Measurements from ENCODE around the gene MROH9.

MROH9 gene

DNA sequence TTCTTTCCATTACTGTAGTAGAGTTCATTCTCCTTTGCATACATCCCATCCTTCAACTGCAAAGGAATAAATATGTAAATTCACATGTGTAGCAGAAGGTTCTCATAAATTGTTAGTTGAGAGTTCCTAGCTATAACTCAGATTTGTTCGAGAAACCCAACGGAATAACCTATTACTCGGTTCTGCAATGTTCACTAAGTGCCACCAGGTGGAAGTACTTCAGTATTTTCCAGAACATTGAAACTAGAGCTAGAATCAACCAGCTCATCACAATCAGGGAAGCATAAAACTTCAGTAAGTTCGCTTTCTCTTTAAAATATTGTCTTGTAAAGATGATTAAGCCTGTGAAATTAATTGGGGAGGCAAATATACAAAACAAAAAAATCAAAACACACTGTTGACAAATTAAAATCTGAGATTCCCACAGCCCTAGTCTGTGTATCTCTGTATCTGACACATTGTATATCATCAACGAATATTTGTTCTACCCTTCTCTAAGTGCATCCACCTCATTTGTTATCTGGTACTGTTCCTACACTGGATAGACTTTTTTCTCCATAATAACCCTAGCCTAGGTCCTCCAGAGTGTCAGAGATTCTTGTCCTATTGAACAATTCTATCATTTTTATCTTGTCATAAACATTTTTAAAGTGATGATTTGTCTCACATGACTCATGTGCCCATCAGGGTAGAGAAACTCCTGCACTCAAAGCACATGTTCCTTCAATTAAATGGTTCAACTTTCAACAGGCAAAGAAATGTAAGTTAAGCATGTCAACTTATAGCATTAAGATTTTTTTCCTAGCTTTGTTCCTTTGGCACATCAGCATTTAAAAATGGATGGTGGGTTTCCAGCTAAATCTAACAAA lies 31.9 kb downstream of the MROH9 start:
- no peak for DNase-seq

DNA sequence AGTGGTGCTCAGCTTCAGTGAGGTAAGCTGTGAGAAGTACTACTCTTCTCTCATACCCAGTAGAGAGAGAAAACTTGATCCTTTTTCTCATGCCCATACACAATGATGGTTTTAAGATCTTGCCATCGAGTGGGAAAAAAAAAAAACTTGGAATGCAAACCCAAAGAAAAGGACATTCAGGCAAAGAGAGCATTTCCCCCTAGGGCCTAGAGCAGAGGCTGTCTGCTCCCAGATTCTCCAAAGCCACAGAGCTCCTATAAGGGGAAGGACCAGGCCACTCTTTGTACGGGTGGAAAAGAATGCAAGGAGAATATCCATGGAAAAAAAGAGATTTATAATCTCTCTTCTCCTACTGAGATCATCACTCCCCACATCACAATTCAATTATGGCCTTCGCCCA lies 34.9 kb downstream of the MROH9 start:
- no peak for DNase-seq

DNA sequence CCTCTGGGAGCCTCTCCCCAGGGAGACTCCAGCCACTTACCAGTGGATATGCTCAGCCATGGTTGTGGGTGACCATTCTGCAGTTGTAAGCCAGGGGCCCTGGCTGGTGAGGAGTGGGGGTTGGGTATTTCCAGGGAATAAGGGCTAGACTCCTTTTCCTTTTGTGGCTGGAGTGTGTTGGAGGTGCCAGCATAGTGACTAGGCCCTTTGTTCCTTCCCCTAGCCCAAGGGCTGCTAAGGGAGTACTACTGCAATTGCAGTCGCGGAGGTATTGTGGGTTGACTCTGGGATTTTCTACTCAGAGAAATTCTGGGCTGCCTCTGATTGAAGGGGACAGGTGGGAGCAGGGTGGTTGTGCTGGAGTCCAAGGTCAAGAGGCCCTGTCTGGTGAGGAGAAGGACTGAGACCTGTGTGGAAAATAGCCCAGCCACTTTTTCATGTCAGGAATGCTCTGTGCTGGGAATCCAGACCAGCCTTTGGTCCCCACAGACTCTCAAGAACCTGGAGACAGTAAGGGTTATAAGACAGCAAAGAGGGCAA lies 43.1 kb downstream of the MROH9 start:
- no peak for DNase-seq

DNA sequence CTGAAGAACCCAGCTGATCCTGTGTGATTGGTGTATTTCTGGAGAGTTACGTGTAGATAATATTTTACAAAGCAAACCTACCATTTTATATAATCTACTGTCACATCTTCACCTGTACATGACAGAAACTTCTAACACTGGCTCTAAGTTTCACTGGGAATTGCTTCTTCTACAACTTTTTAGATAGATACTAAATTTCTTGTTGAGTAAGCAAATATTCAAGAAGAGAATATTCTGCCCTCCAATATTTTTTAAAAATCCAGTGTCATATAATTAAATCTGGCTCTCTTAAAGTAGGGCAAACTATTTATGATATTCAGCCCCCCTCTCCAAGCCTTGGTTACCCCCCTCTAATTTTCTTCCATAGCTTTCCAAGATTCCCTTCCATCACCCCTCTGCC lies 50.1 kb downstream of the MROH9 start:
- no peak for DNase-seq

DNA sequence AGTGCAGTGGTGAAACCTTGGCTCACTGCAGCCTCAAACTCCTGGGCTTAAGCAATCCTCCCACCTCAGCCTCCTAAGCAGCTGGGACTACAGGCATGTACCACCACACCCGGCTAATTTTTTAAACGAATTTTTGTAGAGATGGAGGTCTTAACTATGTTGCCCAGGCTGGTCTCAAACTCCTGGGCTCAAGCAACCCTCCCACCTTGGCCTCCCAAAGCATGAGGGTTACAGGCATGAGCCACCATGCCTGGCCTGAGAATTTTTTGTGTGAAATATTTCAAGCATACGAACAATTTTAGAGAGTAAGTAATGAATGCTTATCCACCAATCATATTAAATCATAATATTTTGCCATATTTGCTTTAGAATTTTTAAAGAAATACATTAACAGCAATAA lies 51.6 kb downstream of the MROH9 start:
- no peak for DNase-seq

DNA sequence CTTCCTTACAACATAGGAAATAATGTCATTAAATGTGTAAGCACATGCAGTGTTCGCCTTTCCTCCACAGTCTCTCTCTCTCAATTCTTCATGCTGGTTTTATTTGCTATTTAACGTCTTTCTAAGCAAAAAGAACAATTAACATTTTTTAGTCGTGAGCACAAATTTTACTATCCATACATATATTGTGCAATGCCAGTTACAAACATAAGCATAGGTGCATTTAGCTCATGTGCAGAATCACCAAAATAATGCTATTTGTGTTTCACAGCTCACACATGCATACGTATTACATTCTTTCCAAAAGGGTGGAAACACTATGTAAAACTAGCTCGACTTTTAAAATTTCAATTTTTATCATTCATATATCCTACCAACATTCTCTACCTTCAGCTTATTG lies 52.1 kb downstream of the MROH9 start:
- no peak for DNase-seq

DNA sequence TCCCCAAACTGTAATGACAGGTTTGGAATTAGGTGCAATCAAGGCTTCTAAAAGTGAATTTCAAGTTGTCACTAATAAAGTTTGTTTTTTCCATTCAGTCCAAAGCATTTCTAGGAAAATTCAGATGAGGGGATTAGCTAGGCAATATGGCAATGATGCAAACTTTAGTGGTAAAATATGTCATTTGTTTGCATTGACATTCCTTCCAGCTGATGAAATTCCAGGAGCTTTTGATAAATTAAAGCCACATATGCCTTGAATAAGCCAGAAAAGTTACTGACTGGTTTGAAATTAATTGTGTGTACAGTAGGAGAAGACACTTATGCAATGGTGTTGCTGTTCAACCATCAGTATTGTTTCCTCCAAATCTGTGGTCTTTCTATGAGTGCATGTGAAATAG lies 57.8 kb downstream of the MROH9 start:
- DNase-seq, result no peak

DNA sequence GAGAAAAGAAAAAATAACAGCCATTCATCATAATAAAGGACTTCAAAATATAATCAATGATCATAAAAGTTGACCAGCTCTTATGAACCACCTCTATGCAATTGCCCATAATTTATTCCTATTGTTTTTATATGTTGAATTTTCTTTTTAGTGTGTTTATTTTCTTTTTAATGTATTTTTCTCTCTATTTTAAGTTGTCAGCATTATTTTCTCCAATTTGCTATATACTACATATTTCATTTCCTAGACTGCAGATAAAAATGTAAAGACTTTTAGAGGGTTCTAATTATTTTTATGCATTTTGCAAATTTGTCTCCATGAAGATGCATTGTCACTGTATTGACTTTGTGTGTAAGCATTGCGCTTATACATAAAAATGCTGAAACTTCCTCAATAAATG lies 58.4 kb downstream of the MROH9 start:
- DNase-seq, result no peak

DNA sequence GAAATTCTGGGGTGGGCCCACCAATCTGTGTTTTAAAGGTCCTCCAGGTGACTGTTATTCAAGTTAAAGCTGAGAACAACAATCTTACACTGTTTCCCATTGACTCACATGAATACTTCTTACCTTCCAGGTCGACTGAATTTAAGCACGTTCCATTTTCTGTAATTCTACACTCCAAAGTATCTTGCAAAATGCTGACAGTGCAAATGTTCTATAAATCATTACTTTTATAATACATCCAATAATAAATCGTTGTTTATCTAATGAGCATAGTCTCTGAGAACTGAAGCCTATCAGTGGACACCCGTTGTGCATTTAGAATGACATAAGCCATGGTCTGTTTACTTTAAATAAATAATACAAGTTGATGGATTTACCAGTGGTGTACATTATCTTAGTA lies 79.5 kb downstream of the MROH9 start:
- DNase-seq, result no peak

DNA sequence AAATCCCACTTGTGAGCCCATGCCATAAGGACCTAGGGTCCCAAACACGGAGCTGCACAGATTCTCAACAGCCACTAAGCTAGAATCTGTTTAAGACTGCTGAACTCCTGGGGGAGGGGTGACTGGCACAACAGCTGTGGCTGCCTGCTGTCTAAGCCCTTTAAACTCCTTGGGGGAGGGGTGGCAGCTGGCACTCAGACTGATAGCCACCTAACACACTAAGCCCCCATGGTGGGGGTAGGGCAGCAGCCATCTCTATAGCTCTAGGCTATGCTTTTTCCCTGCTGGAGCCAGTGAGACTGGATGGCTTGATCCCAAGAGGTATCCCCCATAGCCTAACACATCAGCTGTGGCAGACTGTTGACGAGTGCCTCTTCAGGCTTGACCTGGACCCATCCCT lies 82.1 kb downstream of the MROH9 start:
- DNase-seq, result no peak

DNA sequence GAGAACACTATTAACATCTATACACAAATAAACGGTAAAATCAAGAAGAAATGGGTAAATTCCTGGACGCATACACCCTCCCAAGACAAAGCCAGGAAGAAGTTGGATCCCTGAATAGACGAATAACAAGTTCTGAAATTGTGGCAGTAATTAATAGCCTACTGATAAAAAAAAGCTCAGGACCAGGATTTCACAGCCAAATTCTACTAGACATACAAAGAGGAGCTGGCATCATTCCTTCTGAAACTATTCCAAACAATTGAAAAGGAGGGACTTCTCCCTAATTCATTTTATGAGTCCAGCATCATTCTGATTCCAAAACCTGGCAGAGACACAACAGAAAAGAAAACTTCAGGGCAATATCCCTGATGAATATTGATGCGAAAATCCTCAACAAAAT lies 84.6 kb downstream of the MROH9 start:
- no peak for DNase-seq

DNA sequence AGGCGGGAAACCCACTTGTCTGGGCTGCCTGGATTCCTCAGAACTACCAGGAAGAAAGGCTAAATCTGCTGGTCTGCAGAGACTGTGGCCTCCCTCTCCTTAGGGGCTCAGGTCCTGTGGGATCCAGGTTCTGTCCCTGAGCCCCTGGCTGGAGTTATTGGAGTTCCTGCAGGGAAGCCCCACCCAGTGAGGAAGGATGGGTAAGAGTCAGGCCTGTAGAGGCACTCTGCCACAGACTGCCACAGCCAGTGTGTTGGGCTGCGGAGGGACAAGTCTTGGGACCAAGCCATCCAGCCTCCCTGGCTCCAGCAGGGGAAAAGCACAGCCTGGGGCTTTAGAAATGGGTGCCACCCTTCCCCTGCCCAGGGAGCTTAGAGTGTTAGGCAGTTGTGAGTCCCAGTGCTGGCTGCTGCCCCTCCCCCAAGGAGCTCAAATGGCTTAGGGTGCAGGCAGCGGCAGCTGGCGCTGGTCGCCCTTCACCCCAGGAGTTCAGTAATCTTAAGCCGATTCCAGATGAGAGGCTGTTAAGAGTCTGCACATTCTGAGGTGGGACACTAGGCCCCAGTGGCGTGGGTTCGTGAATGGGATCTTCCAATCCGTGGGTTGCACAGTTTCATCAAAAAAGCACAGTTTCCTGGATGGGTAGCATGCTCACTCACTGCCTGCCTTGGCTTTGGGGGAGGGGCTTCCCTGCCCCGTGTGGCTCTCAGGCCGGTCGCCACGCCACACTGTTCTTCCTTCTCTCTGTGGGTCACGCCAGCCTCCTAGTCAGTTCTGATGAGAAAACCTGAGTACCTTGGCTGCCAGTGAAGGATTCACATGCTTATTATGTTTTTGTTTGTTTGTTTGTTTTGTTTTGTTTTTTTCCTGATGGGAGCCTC lies 97.7 kb downstream of the MROH9 start:
- DNase-seq, result no peak

DNA sequence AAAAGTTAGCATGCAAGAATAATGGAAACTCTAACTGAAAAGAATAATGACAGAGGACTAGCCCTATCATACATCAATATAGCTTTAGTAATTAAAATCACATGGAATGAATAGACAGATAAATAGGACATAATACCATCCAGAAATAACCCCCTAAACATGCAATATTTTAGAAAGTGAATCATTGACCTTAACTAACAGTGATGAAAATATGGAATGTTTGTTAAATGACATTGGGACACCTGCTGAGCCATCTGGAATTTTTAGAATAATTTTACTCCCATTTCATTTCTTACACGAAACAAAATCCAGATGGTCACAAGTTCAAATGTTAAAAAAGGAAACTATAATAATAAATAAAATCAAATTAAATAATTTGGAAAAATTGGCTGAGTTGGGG lies 102.3 kb downstream of the MROH9 start:
- no peak for DNase-seq

DNA sequence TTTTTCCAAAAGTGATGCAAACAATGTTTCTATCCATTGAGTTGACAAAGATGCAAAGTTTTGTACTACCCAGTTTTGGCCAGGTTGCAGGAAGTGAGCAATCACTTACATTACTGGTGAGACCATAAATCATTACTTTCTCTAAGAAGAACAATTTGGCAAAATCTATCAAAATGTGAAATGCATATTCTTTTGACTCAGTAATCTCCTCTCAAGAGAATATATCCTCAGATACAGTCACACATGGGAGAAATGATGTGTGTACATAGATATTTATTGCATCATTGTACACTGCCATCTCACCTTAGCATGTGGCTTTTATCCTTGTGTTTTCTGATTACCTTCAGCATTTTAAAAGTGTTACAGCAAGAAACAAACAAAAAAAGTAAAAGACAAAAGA lies 103.0 kb downstream of the MROH9 start:
- no peak for DNase-seq

DNA sequence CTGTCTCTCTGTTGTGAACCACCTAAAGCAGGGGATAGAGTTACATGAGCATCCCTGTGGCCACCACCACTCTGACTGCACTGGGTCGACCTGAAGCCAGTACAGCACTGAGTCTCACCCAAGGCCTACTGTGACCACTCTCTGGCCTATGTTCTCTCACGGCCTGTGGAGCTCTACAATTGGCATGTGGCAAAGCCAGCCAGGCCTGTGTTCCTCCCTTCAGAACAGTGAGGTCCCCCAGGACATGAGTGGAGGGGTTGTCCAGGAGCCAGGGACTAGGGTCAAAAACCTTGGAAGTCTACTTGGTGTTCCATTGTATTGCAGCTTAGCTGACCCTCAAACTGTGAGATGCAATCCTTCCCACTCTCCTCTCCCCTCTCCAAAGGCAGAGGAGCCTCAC lies 112.7 kb downstream of the MROH9 start:
- DNase-seq, result no peak

DNA sequence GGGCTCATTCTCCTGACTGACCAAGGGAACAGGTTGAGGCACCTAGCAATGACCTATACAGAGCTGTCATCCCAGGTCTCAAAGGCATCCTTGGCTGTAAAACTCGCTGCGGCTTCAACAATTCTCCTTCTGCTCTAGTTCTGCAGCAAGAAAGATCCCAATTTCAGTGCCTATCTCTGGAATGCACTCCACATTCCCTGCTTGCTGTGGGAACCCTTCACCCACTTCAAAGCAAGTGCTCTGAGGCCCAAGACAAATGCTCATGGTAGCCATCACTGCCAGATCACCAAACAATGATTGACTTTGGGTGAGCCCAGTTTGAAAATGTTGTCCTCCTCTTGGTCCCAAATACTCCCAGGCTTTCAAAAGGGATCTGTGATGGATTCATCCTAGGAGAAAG lies 117.6 kb downstream of the MROH9 start:
- DNase-seq, result no peak

DNA sequence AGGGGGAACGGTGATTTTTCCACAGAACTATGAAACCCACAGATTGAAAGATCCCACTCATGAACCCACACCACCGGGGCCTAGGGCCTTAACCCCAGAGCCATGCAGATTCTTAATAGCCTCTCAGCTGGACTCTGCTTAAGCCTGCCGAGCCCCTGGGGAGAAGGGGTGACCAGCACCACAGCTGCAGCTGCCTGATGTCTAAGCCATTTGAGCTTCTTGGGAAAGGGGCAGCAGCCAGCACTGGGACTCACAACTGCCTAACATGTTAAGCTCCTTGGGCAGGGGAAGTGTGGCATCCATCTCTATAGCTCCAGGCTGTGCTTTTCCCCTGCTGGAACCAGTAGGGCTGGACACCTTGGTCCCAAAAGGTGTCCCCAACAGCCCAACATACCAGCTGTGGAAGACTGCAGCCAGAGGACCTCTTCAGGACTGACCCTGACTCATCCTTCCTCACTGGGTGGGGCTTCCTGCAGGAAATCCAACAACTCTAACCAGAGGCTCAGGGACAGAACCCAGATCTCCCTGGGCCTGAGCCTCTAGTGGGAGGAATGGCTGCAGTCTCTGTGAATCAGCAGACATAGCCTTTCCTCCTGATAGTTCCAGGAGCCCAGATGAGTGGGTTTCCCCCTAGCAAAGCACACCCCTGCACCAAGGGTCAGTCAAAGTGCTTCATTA lies 120.8 kb downstream of the MROH9 start:
- no peak for DNase-seq

DNA sequence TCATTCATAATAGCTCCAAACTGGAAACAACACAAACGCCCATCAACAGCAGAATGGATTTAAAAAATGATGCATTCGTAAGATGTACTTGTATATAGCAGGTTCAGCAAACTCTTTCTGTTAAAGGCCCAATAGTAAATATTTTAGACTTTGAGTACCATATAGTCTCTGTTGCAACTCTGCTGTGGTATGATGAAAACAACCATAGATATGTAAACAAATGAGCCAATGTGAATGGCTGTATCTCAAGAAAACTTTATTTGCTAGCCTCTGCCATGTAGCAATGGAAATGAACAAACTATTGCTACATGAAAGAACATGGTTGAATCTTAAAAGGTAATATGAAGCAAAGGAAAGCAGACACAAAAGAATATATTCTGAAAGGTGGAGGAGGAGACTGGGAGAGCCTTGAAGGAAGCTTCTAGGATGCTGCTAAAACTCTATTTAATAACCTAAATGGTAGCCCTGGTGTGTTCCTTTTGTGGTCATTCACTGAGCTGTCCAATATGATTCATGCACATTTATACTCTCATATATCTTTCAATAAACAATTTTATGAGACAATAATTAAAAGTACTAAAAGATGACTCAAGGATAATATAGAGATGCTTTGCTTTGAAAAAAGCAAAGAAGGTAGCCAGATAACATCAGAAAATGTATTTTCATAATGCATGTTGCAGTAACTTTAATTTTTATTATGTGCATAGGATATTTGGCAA lies 126.2 kb downstream of the MROH9 start:
- DNase-seq, result no peak

DNA sequence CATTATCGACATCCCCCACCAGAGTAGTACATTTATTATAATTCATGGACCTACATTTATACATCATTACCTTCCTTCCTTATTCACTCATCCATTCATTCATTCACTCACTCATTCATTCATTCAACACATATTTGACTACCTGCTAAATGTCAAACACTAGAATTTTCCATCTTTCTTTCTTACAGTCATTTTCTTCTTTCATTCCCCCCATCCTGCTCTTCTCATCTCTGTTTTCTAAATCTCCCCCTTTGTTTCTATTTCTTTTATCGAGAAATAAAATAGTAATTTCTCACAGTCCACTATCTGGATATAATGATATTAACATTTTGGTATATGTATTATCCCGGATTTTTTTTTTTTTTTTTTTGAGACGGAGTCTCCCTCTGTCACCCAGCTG lies 127.6 kb downstream of the MROH9 start:
- DNase-seq, result no peak

DNA sequence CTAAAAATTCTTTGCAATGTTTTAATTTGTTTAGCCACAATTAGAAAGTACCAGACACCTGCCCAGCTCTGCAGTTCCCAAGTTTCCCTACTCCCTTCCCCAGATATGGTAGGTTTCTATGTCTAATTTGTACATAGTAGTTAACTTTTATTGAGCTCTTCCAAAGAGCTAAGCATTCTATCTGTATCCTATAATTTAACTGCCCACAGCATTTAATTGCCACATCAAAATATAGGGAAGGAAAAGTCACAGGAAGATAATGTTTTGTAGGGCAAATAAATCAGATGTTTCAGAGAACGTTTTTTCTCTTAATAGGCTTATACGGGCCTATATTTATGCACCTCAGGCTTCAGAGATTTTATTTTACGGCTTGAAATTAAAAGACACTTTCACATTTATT lies 139.7 kb downstream of the MROH9 start:
- DNase-seq, result no peak

DNA sequence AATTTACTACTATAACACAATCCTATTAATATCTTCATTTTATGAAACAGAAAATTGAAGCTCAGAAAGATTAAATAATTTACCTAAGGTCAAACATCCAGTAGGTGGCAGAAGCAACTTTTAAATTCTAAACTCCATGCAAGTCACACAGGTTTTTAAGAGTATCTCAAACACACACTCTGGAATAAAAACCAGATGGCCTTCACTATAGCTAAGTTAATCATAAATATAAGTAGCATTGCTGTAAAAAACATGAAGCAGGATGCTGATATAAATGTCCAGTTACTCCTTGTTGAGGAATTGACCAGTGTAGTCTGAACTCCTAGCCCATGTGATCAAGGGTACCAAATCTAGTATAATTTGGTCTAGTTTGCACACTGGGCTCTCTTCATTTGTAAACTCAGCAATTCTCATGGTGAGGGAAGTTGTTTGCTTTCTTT lies 146.0 kb downstream of the MROH9 start:
- no peak for DNase-seq

DNA sequence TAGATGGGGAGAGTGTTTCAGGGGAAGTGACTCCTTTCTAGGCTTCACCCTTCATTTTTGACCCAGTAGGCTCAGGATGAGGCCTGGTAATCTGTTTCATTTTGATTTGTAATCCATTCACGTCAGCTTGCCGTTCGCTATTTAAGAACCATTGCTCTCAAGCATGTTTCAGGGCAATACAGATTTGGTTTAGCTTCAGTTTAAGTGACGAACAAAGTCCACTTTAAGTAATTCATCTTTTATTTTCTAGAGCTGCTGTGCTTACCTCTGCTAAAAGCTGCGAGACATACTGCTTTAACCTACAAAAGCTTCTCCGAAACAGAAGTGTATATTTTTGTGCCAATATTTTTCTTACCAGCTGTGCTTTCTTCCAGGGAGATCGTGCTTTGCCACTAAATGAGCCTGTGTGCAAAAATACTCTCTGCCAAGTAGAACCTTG lies 146.4 kb downstream of the MROH9 start:
- no peak for DNase-seq

DNA sequence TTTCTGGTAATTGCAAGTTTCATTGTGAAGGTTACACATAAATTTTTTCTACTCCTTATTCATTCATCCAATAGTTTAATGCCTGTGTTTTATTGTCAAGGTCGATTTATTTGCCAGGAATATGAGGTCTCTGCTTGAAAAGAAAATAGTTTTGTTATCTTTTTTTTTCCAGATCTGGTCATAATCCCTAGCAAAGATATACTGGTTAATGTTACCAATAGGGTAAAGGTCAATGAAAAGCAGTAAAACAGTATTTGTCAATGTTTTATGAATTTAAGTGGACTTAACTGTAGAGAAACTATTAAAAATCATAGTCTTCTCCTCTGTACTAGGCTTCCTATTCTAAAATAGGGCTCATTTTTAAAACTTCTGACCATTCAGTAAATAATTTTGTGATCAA lies 147.3 kb downstream of the MROH9 start:
- DNase-seq, result no peak

All from GDM1 (cell line).